ENCODE measurements around the gene KRTAP5-6. TPM values are rescaled to one million over a fixed set of nuclear protein-coding genes. Genes with fewer than 3 reads are reported as not detected.

Gene KRTAP5-6
- total RNA-seq, 8 experiments from 2014 or later = not detected

DNA sequence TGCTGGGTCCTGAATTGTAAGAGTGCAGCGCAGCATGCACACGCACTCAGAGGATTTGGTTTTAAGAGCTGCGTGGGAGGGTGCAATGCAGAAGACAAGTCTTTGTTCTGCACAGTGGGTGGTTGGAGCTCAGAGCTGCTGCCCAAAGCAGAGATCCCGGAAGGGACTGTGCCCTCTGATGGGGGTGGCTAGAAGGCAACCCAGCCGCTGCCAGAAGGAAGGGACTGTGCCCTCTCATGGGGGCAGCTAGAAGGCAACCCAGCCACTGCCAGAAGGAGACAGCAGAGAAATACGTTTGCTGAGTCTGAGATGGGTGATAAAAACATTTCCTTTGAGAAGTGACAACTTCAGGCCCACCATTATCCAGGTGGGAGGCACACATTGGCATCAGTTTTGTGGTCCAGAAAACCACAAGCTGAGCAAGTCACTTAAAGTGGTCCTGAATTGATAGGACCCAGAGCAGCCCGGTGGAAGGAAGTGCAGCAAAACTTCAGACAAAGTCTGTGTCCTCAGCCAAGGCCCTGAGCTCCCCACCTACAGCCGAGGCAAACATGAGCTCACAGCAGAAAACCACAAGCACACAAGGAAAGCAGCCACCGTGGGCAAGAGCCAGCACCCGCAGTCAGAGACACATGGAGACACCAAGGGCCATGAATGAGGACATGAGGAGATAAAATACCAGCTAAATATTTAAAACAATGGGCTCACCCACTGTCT lies 4.3 kb downstream of the KRTAP5-6 start:
- in situ Hi-C loops (cut with MboI; ENCODE audit: low pct_unique_long_range_greater_than_20kb in 2 of 9, low sequenced_read_pairs in 9 of 9, unreplicated experiment in 9 of 9) = loop anchor here in 4 of 9 experiments (10.0 to 25.0 kb wide), 2 partner anchors 111 to 114 kb away; no protein-coding TSS in a partner anchor
- 42 to 66% (median 55%) methylated on average over 3 to 8 of the region's 10 CpGs; no CpG with 5 or more reads in 5 of the 10 experiments for WGBS, 10 experiments
- no peak overlapping the region for H3K27ac ChIP-seq
- no peaks in the 10 kb centered on the region for H3K4me1 ChIP-seq (replicated peaks in 1 of 2)
- ATAC-seq (replicated peaks in 6 of 8) = no peak
- no peak overlapping the region for H3K4me3 ChIP-seq

DNA sequence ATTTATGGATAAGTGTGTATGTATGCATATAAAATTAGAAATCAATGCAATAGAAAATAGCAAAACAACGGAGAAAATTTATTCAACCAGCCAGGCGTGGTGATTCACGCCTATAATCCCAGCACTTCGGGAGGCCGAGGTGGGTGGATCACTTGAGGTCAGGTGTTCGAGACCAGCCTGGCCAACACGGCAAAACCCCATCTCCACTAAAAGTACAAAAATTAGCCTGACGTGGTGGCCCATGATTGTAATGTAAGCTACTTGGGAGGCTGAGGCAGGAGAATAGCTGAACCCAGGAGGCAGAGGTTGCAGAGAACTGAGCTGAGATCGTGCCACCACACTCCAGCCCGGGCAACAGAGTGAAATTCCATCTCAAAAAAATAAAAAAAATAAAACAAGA lies 5.5 kb downstream of the KRTAP5-6 start:
- H3K4me3 ChIP-seq = no peak overlapping the region
- no peaks in the 10 kb centered on the region for H3K4me1 ChIP-seq (replicated peaks in 1 of 2)
- in situ Hi-C loops (cut with MboI; ENCODE audit: low pct_unique_long_range_greater_than_20kb in 2 of 9, low sequenced_read_pairs in 9 of 9, unreplicated experiment in 9 of 9) = loop anchor here in 4 of 9 experiments (10.0 to 25.0 kb wide), 2 partner anchors 110 to 112 kb away; no protein-coding TSS in a partner anchor
- H3K27ac ChIP-seq = no peak overlapping the region
- ATAC-seq (replicated peaks in 6 of 8) = no peak
- WGBS, 10 experiments = 26 to 90% (median 77%) methylated on average over 2 to 10 of the region's 10 CpGs; no CpG with 5 or more reads in 1 of the 10 experiments

DNA sequence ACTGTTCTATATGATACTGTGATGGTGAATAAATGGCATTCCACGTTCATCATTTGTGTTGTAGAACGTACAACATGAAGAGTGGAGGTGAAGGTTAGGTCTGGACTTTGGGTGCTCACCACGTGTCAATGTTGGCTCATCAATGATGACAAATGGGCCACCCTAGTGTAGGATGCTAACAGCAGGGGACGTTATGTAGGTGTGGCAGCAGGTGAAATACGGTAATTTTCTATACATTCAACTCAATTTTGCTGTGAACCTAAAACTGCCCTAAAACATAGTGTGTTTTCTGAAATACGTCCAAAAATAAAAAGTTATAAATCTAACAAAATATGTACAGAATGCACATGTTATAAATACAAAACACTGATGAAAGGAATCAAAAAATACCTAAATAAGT lies 6.2 kb downstream of the KRTAP5-6 start:
- WGBS, 10 experiments = 20 to 93% (median 69%) methylated on average over 1 to 6 of the region's 6 CpGs
- in situ Hi-C loops (cut with MboI; ENCODE audit: low pct_unique_long_range_greater_than_20kb in 2 of 9, low sequenced_read_pairs in 9 of 9, unreplicated experiment in 9 of 9) = loop anchor here in 4 of 9 experiments (10.0 to 25.0 kb wide), 2 partner anchors 109 to 112 kb away; no protein-coding TSS in a partner anchor
- ATAC-seq (replicated peaks in 6 of 8) = no peak

DNA sequence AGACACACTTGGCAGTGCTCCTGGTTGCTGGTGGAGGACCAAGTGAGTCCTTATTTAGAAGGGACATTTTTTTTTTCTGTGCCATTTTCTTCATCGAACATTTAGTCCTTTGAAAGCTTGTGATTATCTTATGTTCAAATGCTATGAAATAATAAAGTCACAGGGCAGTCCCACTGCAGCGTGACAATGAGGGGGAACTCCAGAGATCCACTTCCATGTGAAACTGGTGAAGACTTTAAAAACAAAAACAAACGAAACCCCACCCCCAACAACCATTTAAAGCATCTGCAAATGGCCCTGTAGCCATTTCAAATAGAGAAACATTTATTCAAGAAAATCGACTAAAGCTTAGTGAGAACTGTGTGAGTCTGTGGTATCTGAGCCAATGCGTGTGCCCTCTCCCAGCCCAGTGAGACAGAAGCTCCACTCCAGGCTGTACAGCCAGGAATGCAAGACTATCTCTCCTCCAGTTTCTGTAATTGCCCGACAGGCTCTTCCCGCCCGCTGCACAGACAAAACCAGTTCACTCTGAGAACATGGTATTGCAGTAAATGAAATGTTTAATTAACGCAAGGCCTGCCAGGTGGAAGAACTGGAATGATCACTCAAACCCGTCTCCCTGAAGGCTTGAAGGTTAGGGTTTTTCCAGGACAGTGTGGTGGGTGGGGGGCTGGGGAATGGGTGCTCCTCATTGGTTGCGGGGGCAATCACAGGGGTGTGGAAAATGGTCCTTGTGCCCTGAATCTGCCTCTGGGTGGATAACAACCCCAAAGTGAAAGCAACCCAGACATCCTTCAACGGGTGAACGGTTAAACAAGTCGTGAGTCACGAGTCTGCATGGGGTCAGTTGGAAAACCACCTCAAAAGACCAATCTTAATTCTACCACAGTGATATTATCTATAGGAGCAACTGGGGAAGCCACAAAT lies 8.4 kb downstream of the KRTAP5-6 start:
- ATAC-seq (replicated peaks in 6 of 8) = no peak
- in situ Hi-C loops (cut with MboI; ENCODE audit: low pct_unique_long_range_greater_than_20kb in 2 of 9, low sequenced_read_pairs in 9 of 9, unreplicated experiment in 9 of 9) = loop anchor here in 4 of 9 experiments (10.0 to 25.0 kb wide), 2 partner anchors 107 to 109 kb away; no protein-coding TSS in a partner anchor
- WGBS, 10 experiments = 19 to 100% (median 61%) methylated on average over 1 to 9 of the region's 15 CpGs; no CpG with 5 or more reads in 1 of the 10 experiments
- Histone ChIP-seq H3K27ac (no peak overlapping the region), H3K4me3 (no peak overlapping the region), H3K4me1 (replicated peaks in 1 of 2) (no peaks in the 10 kb centered on the region)

More for the DNA sequence above, 6.2 kb downstream of the KRTAP5-6 start:
- Histone ChIP-seq H3K4me1 (replicated peaks in 1 of 2) (no peaks in the 10 kb centered on the region), H3K4me3 (no peak overlapping the region), H3K27ac (no peak overlapping the region)

DNA sequence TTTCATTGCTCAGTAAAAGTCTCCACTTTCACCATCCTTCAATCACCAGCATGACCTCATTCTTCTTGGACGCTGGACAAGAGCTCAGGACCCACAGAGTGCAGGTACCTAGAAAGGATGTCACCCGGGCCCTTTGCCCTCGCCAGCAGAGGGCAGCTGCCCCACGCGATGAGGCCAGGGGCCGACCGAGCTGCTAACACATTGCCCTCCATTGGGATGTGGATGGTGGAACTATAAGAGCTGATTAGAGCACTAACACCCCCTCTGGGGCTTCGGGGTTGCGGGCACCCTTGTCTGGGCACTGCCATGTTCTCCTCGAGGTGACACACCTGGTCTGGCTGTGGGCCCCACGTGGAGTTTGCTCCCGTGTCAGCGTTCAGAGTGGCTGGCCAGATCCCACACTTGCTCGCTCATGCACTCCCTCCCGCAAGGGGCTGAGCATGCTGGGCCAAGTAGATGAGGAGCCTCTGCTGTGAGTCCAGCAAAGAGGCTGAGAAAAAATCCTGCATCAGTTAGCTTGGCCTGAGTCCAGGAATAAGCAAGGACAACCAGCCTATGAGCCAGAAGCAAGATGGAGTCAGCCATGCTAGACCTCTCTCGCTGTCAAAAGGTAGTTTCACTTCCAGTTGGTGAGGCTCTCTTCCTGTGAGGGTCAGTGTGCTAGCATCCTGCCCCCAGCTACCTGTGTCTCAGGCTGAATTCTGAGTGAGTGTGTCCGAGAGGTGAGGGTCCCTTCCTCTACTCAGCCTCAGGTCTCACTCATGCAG lies 9.8 kb downstream of the KRTAP5-6 start:
- in situ Hi-C loops (cut with MboI; ENCODE audit: low pct_unique_long_range_greater_than_20kb in 2 of 9, low sequenced_read_pairs in 9 of 9, unreplicated experiment in 9 of 9) = loop anchor here in 4 of 9 experiments (10.0 to 25.0 kb wide), 2 partner anchors 105 to 108 kb away; no protein-coding TSS in a partner anchor
- Histone ChIP-seq H3K4me3 (no peak overlapping the region), H3K4me1 (replicated peaks in 1 of 2) (no peaks in the 10 kb centered on the region), H3K27ac (no peak overlapping the region)
- 62 to 100% (median 71%) methylated on average over 1 to 11 of the region's 17 CpGs; no CpG with 5 or more reads in 5 of the 10 experiments for WGBS, 10 experiments
- ATAC-seq (replicated peaks in 6 of 8) = no peak

DNA sequence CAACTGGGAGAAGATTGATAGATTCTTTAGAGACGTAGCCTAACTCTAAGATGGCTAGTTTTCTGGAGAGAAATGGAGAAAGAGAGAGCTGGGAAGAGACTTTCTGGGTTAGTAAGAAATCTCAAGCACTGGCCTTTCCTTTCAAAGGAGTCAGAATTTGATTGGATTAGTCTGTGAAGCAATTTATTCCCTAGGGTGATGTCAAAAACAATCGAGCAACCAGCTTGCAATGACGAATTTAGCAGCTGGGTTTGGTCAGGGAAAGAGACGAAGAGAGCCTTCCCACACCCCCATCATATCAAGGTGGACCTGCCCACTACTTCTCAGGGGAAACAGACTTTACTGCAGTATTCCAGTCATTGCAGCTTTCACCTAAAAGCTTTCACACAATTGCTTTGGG lies 10.8 kb downstream of the KRTAP5-6 start:
- no peak overlapping the region for H3K27ac ChIP-seq
- in situ Hi-C loops (cut with MboI; ENCODE audit: low pct_unique_long_range_greater_than_20kb in 2 of 9, low sequenced_read_pairs in 9 of 9, unreplicated experiment in 9 of 9) = loop anchor here in 4 of 9 experiments (10.0 to 25.0 kb wide), 2 partner anchors 105 to 107 kb away; no protein-coding TSS in a partner anchor
- ATAC-seq (replicated peaks in 6 of 8) = no peak
- WGBS, 10 experiments = 0 to 100% (median 32%) methylated on average over 1 to 4 of the region's 4 CpGs
- no peaks in the 10 kb centered on the region for H3K4me1 ChIP-seq (replicated peaks in 1 of 2)
- H3K4me3 ChIP-seq = no peak overlapping the region

DNA sequence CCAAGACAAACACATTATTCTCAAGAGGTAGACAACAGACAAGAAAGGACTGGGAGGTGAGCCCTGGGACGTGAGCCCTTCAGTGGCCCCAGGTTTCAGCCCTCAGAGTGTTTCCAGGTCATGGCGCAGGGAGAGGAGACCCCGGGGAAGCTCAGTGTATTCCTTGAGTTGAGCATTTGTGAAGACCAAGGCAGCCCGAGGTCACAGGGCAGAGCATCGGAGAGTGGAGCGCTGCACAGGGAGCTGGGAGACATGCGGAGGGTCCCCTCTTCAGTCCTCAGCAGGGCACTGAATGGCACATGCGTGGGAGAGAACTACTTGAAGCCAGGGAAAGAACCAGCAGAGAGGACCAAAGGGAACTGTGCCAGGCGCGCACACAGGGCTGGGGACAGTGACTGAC lies 11.7 kb downstream of the KRTAP5-6 start:
- Histone ChIP-seq H3K27ac (no peak overlapping the region), H3K4me1 (replicated peaks in 1 of 2) (no peaks in the 10 kb centered on the region), H3K4me3 (no peak overlapping the region)
- no peak for ATAC-seq (replicated peaks in 6 of 8)
- in situ Hi-C loops (cut with MboI; ENCODE audit: low pct_unique_long_range_greater_than_20kb in 2 of 9, low sequenced_read_pairs in 9 of 9, unreplicated experiment in 9 of 9) = loop anchor here in 4 of 9 experiments (10.0 to 25.0 kb wide), 2 partner anchors 104 to 106 kb away; no protein-coding TSS in a partner anchor
- 21 to 85% (median 60%) methylated on average over 2 to 8 of the region's 10 CpGs; no CpG with 5 or more reads in 3 of the 10 experiments for WGBS, 10 experiments

DNA sequence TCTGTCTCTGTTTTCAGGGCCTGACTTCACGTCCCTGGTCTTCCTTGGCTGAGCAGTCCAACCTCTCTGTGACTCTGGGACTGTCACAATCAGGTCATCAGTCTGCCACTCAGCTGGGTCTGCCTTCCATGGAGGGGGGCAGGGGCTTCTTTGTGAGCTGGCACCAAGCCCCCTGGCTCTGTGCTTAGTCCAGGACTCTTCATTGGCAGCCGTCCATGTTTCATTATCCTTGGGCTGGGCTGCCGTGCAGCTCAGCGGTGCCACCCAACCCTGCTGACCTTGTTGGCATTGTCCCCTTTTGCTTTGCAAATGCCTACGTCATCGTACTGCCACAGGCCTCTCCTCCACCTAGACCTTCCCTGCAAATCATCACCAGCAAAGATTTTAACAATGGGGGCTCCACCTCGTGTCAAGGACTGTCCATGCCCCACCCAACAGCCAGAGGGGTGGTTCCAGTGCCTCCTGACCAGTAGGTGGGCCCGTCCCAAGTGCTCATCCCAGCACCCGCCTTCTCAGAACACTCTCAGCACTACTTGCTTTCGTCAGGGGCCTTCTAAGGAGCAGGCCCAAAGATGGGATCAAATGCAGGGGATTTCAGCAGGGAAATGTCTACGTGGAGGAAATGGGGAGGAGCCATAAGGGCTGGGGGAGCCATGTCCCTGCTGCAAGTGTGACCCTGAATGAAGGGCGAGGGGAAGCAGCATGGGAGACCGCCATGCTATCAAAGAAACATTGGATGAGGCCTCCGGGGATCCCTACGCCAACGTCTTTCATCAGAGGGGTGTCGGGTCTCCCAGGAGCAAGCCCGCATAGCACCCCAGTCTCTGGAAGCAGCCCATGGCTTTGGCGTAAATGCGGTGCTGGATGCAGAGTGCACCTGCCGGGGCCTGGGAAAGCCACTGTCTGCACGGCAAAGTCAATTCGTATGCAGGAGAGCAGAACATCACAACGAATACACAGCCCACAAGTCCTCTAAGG lies 18.2 kb downstream of the KRTAP5-6 start:
- no peak for ATAC-seq (replicated peaks in 6 of 8)
- Histone ChIP-seq H3K27ac (no peak overlapping the region), H3K4me1 (replicated peaks in 1 of 2) (no peaks in the 10 kb centered on the region), H3K4me3 (no peak overlapping the region)
- in situ Hi-C loops (cut with MboI; ENCODE audit: low pct_unique_long_range_greater_than_20kb in 2 of 9, low sequenced_read_pairs in 9 of 9, unreplicated experiment in 9 of 9) = loop anchor here in 3 of 9 experiments (25.0 kb wide), 1 partner anchor 97 kb away; no protein-coding TSS in a partner anchor
- 36 to 94% (median 74%) methylated on average over 3 to 10 of the region's 24 CpGs; no CpG with 5 or more reads in 2 of the 10 experiments for WGBS, 10 experiments

DNA sequence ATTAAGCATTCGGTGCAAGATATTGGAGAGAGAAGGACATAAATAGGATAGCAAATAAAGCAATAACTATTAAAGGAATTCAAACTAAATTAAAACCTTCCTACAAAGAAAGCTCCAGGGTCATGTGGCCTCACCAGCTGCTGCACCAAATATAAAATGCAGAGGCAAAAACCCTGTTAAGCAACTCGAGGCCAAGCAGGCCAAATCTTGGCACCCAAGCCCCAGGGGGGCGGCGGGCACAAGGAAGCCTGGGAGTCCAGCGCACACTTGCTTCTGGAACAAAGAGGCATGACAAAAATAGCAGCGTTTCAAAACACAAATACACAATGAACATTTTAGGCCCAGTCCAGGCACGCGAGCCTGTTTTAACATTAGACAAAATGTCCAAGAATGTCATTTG lies 20.8 kb downstream of the KRTAP5-6 start:
- ATAC-seq (replicated peaks in 6 of 8) = no peak
- no peaks in the 10 kb centered on the region for H3K4me1 ChIP-seq (replicated peaks in 1 of 2)
- WGBS, 10 experiments = 33 to 95% (median 72%) methylated on average over 3 to 8 of the region's 8 CpGs
- in situ Hi-C loops (cut with MboI; ENCODE audit: low pct_unique_long_range_greater_than_20kb in 2 of 9, low sequenced_read_pairs in 9 of 9, unreplicated experiment in 9 of 9) = loop anchor here in 3 of 9 experiments (25.0 kb wide), 1 partner anchor 95 kb away; no protein-coding TSS in a partner anchor
- no peak overlapping the region for H3K27ac ChIP-seq
- no peak overlapping the region for H3K4me3 ChIP-seq

DNA sequence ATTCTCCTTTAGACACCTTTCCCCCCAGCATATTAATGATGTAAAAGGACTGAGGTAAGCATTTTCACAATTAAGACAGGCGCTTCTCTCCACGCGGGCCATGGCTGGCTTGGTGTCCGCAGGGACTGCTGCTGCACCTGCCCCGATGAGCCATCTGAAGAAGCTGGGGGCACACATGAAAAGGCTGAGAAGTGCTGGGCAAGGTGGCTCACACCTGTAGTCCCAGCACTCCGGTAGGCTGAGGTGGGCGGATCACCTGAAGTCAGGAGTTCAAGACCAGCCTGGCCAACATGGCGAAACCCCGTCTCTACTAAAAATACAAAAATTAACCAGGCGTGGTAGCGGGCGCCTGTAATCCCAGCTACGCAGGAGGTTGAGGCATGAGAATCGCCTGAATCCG lies 21.3 kb downstream of the KRTAP5-6 start:
- ATAC-seq (replicated peaks in 6 of 8) = no peak
- Histone ChIP-seq H3K27ac (no peak overlapping the region), H3K4me1 (replicated peaks in 1 of 2) (no peaks in the 10 kb centered on the region), H3K4me3 (no peak overlapping the region)
- in situ Hi-C loops (cut with MboI; ENCODE audit: low pct_unique_long_range_greater_than_20kb in 2 of 9, low sequenced_read_pairs in 9 of 9, unreplicated experiment in 9 of 9) = loop anchor here in 3 of 9 experiments (25.0 kb wide), 1 partner anchor 94 kb away; no protein-coding TSS in a partner anchor
- 46 to 100% (median 91%) methylated on average over 3 to 11 of the region's 15 CpGs; no CpG with 5 or more reads in 2 of the 10 experiments for WGBS, 10 experiments

DNA sequence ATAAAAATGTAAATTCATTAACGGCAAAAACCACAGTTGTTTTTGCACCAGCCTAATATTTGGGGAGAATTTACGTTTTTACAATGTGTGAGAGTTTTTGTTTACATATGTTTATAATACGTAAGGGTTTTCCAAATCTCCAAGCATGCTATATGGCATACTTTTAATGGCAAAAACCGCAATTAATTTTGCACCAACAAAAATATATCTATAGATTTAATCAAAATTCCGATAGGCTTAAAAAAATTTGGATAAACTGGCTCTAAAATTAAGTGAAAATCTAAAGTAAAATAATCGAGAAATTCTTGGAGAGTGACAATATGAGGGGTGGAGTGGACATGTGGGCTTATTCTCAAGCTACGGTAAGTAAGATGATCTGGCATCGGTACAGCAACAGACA lies 22.8 kb downstream of the KRTAP5-6 start:
- WGBS, 10 experiments = 18 to 73% (median 65%) methylated on average over 5 to 8 of the region's 8 CpGs
- H3K27ac ChIP-seq = no peak overlapping the region
- H3K4me3 ChIP-seq = no peak overlapping the region
- H3K4me1 ChIP-seq (replicated peaks in 1 of 2) = no peaks in the 10 kb centered on the region
- no peak for ATAC-seq (replicated peaks in 6 of 8)
- in situ Hi-C loops (cut with MboI; ENCODE audit: low pct_unique_long_range_greater_than_20kb in 2 of 9, low sequenced_read_pairs in 9 of 9, unreplicated experiment in 9 of 9) = loop anchor here in 3 of 9 experiments (25.0 kb wide), 1 partner anchor 93 kb away; no protein-coding TSS in a partner anchor
